BJ (cell line): Measurements from ENCODE around the gene ATP2C1. TPM values are rescaled to one million over a fixed set of nuclear protein-coding genes. Genes with fewer than 3 reads are reported as not detected.

Experiments used
- CTCF ChIA-PET: fragments of 350-600 bp; formaldehyde crosslinking; extraction: SDS; loops from one replicate; lab custom pipeline; 2021; ENCODE audit warnings: antibody characterized with exemption, inconsistent platforms; lab: Yijun Ruan, JAX
- POLR2A ChIA-PET: fragments of 300-600 bp; sonication (Branson Sonifier 250); formaldehyde crosslinking; extraction: SDS; loops from one replicate; lab custom pipeline; 2021; ENCODE audit warnings: antibody characterized with exemption; lab: Charles Lee
- DNase-seq: peaks from one replicate; pipeline ENCODE4 v3.0.0-alpha.2; 2011; ENCODE audit warnings: low read depth
- H3K27me3 ChIP-seq: 2 replicates; pipeline ENCODE4 v1.6.0; 2011; ENCODE audit warnings: low read length; ENCODE audit not compliant: control insufficient read depth, insufficient read depth
- H3K36me3 ChIP-seq: 2 replicates; pipeline ENCODE4 v1.5.1; 2011; ENCODE audit warnings: low read length; ENCODE audit not compliant: control insufficient read depth, insufficient read depth
- H3K4me3 ChIP-seq: 2 replicates; pipeline ENCODE4 v1.5.1; 2011; ENCODE audit warnings: low read depth, mild to moderate bottlenecking, control low read depth, low read length
- polyA plus RNA-seq: library from polyadenylated mRNA; depleted of rRNA; stranded (reverse); fragments of >200 nt; gene quantifications from 2 replicates; pipeline ENCODE4 v1.2.3, GENCODE V29; 2011; rRNA removed
- small RNA-seq: library from RNA; depleted of rRNA; stranded (forward); fragments of <200 nt; gene quantifications from one replicate; pipeline ENCODE3, GENCODE V24; 2012; ENCODE audit warnings: low replicate concordance, low read depth; ENCODE audit not compliant: insufficient read length
- TF ChIP-seq, protein P1 (sequence below): IDR thresholded peaks from 2 replicates; pipeline ENCODE4 v1.5.1; 2011; ENCODE audit warnings: low read depth, mild to moderate bottlenecking, control low read depth, inconsistent platforms, low read length, moderate library complexity; ENCODE audit not compliant: insufficient read depth

The ATP2C1 gene
- polyA plus RNA-seq, 1 experiment: 42.9 TPM

DNA sequence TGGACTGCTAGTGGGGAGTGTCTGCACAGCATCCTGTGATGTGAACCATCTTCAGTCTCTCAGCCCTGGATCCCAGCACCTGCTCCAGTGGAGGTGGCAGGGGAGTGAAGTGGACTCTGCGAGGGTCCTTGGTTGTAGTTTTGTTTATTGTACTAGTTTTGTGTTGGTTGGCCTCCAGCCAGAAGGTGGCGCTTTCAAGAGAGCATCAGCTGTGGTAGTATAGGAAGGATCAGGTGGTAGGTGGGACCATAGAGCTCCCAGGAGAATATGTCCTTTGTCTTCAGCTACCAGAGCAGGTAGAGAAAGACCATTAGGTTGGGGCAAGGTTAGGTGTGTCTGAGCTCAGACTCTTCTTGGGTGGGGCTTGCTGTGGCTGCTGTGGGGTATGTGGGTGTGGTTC, 153.7 kb downstream of the ATP2C1 start:
- Histone ChIP-seq H3K27me3 (no peaks in the 10 kb centered on the region), H3K36me3 (no peaks in the 10 kb centered on the region), H3K4me3 (no peak overlapping the region)
- TF ChIP-seq, protein P1, sequence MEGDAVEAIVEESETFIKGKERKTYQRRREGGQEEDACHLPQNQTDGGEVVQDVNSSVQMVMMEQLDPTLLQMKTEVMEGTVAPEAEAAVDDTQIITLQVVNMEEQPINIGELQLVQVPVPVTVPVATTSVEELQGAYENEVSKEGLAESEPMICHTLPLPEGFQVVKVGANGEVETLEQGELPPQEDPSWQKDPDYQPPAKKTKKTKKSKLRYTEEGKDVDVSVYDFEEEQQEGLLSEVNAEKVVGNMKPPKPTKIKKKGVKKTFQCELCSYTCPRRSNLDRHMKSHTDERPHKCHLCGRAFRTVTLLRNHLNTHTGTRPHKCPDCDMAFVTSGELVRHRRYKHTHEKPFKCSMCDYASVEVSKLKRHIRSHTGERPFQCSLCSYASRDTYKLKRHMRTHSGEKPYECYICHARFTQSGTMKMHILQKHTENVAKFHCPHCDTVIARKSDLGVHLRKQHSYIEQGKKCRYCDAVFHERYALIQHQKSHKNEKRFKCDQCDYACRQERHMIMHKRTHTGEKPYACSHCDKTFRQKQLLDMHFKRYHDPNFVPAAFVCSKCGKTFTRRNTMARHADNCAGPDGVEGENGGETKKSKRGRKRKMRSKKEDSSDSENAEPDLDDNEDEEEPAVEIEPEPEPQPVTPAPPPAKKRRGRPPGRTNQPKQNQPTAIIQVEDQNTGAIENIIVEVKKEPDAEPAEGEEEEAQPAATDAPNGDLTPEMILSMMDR: no peak
- CTCF ChIA-PET: interaction anchor here (0.6 to 1.1 kb wide), 2 partner anchors 14 to 62 kb away, joined by 3 read pairs; no protein-coding TSS in a partner anchor
- POLR2A ChIA-PET: no interaction called here
- DNase-seq: no peak

DNA sequence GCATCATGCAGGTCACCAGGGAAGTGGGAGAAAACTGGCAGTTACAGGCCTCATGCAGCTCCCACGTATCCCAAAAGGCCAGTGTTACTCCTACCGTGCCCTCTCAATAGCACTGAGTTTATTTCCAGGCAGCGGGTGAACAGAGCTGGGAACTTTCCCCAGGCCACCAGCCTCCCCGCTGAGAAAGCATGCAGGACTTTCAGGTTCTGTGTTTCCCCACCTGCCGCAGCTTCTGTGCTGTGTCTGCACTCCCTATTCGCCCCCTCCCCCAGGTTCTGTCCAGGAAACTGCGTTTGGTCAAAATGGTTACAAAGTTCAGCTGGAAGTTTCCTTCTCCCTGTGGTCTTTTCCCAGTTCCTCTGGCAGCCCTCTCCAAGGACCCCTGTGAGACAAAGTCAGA, 154.1 kb downstream of the ATP2C1 start:
- TF ChIP-seq, protein P1: no peak
- Histone ChIP-seq H3K36me3 (no peaks in the 10 kb centered on the region), H3K27me3 (no peaks in the 10 kb centered on the region), H3K4me3 (no peak overlapping the region)
- DNase-seq: no peak
- CTCF ChIA-PET: interaction anchor here (1.1 kb wide), 1 partner anchor 15 kb away, joined by 3 read pairs; no protein-coding TSS in a partner anchor
- POLR2A ChIA-PET: no interaction called here

DNA sequence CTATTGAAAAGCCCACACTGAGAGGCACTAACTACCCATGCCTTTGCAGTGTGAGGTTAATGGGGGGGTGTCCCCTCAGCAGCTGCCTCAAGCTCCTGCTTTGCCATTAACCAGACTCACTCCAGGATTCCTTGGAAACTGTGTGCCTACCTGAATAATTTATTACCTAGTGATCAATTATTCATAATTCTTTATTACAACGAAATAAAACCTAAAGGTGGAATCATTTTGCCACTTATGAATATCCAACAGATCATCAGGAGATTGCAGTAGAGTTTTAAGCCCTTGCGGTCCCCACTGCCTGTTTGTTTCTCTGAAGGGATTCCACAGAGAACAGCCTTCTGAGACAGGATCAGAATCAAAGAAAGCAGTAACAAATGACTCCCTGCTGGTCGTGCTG, 156.1 kb downstream of the ATP2C1 start:
- TF ChIP-seq, protein P1: no peak
- Histone ChIP-seq H3K27me3 (no peaks in the 10 kb centered on the region), H3K4me3 (no peak overlapping the region), H3K36me3 (no peaks in the 10 kb centered on the region)
- POLR2A ChIA-PET: no interaction called here
- DNase-seq: no peak
- CTCF ChIA-PET: no interaction called here

DNA sequence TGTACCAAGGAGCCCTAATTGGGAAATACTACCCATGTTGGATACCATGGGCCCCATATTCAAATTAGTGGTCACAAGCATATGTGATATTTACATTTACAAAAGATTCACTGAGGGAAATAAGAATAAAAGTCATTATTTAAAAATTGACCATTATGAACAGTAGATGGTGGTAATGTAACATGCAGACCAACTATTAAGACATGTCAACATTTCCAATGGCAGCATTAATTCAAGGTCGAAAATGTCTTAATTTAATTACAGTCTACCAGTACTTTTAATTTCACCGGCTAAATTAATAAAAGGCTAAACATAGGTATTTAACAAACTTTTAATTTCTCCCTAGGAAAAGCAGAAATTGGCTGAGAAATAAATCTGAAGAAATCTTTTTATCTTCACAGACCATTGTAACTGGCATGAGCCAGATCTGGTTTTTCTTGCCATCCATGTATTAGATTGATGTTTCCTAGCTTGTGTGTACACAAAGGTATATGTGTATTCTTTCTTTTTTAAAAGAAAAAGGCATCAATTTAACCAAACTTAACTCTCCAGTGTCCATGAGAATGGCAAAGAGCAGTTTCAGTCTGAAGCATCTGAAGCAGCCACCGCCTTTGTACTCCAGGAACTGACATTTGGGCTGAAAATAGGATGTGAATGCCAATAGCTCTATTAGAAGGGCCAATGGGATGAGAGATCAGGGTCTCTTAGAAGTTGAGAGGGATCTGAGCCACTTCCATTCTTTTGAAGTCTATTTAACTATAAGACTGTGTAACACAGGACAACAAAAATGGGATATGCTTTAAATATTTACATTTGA, 159.4 kb downstream of the ATP2C1 start:
- TF ChIP-seq, protein P1: peak; percentile 32
- CTCF ChIA-PET: interaction anchor here (0.7 to 0.9 kb wide), 4 partner anchors 13 to 982 kb away, joined by 3 read pairs; partner anchors contain the start of genes CPNE4 and PIK3R4
- no peaks in the 10 kb centered on the region for H3K36me3 ChIP-seq
- no peak overlapping the region for H3K4me3 ChIP-seq
- POLR2A ChIA-PET: no interaction called here
- no peaks in the 10 kb centered on the region for H3K27me3 ChIP-seq
- DNase-seq: no peak

Small RNA genes within 50 kb of the gene (small RNA-seq; reads per million reads assigned to genes)
- gene RF00019: not detected

Other genes with a start within 250 kb of the ATP2C1 start
- 29.5 and 30.0 TPM in 2 replicates for gene PIK3R4, start 147.3 kb upstream of the ATP2C1 start, polyA plus RNA-seq
- gene ASTE1, start 132.7 kb downstream of the ATP2C1 start, polyA plus RNA-seq: 4.5 and 5.7 TPM in 2 replicates
- gene NEK11, start 132.8 kb downstream of the ATP2C1 start, polyA plus RNA-seq: 2.6 and 5.9 TPM in 2 replicates